ENCODE measurements around the gene ICE1. TPM values are rescaled to one million over a fixed set of nuclear protein-coding genes. Genes with fewer than 3 reads are reported as not detected.

The ICE1 gene
- total RNA-seq, 1 experiment from 2014 or later: 48.9 TPM

- Mint-ChIP-seq H3K36me3 (peaks cover 15% of the 10 kb centered on the region), H3K9me3 (no peaks in the 10 kb centered on the region), H3K27ac (no peak overlapping the region), H3K4me1 (peaks cover 12% of the 10 kb centered on the region), H3K27me3 (ENCODE audit: low read depth) (no peaks in the 10 kb centered on the region), H3K4me3 (no peak overlapping the region)
- DNase-seq (ENCODE audit: low spot score) (no peak), ATAC-seq (no peak)
- CTCF ChIA-PET: no interaction called here
- POLR2A ChIA-PET: no interaction called here
- no peak for TF ChIP-seq USF1 (CRISPR knock-in tag; IDR thresholded peaks at IDR 0.05)
- TF ChIP-seq ZMAT4 (CRISPR knock-in tag; IDR thresholded peaks at IDR 0.05): no peak
- TF ChIP-seq PREB (CRISPR knock-in tag; IDR thresholded peaks at IDR 0.05; ENCODE audit: borderline replicate concordance): no peak
- no peak for TF ChIP-seq E2F1 (CRISPR knock-in tag; IDR thresholded peaks at IDR 0.05)
- no peak for TF ChIP-seq USF2 (CRISPR knock-in tag; IDR thresholded peaks at IDR 0.05)
- TF ChIP-seq ATF1 (CRISPR knock-in tag; IDR thresholded peaks at IDR 0.05): no peak
- no peak for TF ChIP-seq SOX15 (CRISPR knock-in tag; IDR thresholded peaks at IDR 0.05)
- no peak for TF ChIP-seq RORB (CRISPR knock-in tag; IDR thresholded peaks at IDR 0.05)
- no peak for TF ChIP-seq OVOL2 (CRISPR knock-in tag; IDR thresholded peaks at IDR 0.05; ENCODE audit: borderline replicate concordance)
- no peak for TF ChIP-seq ZNF512 (CRISPR knock-in tag; IDR thresholded peaks at IDR 0.05; ENCODE audit: borderline replicate concordance)
- TF ChIP-seq GABPB1 (CRISPR knock-in tag; IDR thresholded peaks at IDR 0.05): no peak
- TF ChIP-seq CBFB (CRISPR knock-in tag; IDR thresholded peaks at IDR 0.05; ENCODE audit: low read depth): no peak
- TF ChIP-seq ZNF423 (CRISPR knock-in tag; IDR thresholded peaks at IDR 0.05): no peak
- no peak for TF ChIP-seq ZBTB43 (CRISPR knock-in tag; IDR thresholded peaks at IDR 0.05)
- TF ChIP-seq MXD4 (CRISPR knock-in tag; IDR thresholded peaks at IDR 0.05; ENCODE audit: borderline replicate concordance): no peak
These were observed 63.6 kb downstream of the ICE1 start for GRCh38 chr5:5486122-5486521.

GRCh38 chr5:5487585-5488360 is 65.3 kb downstream of the ICE1 start:
- Mint-ChIP-seq H3K9me3 (no peaks in the 10 kb centered on the region), H3K4me3 (no peak overlapping the region), H3K4me1 (peaks cover 16% of the 10 kb centered on the region), H3K27me3 (ENCODE audit: low read depth) (peaks cover 2% of the 10 kb centered on the region; the same call in 1 of the 2 replicates), H3K36me3 (peaks cover 6% of the 10 kb centered on the region), H3K27ac (no peak overlapping the region; the same call in 1 of the 2 replicates)
- ATAC-seq (no peak), DNase-seq (ENCODE audit: low spot score) (no peak)
- ChIA-PET CTCF (no interaction called here), POLR2A (no interaction called here)
- TF ChIP-seq E2F1 (CRISPR knock-in tag; IDR thresholded peaks at IDR 0.05) (no peak), NFATC4 (CRISPR knock-in tag; IDR thresholded peaks at IDR 0.05) (no peak), EMX1 (CRISPR knock-in tag; IDR thresholded peaks at IDR 0.05) (no peak), ZNF317 (CRISPR knock-in tag; IDR thresholded peaks at IDR 0.05; ENCODE audit: borderline replicate concordance, low read depth) (no peak), ATF1 (CRISPR knock-in tag; IDR thresholded peaks at IDR 0.05) (no peak), AR (CRISPR knock-in tag; IDR thresholded peaks at IDR 0.05) (no peak), OVOL2 (CRISPR knock-in tag; IDR thresholded peaks at IDR 0.05; ENCODE audit: borderline replicate concordance) (no peak), NR3C1 (CRISPR knock-in tag; conservative IDR thresholded peaks at IDR 0.05; ENCODE audit: low read depth) (no peak)

Measured in WTC11 (cell line).